HG02571 (cell line): ENCODE data around the gene RELL2.

Source experiments
- ATAC-seq: cut with Tn5 transposase; IDR thresholded peaks from one replicate; pipeline ENCODE4 v1.9.1; 2021; ENCODE audit warnings: mild to moderate bottlenecking, moderate library complexity; ENCODE audit not compliant: unreplicated experiment

RELL2 gene

DNA sequence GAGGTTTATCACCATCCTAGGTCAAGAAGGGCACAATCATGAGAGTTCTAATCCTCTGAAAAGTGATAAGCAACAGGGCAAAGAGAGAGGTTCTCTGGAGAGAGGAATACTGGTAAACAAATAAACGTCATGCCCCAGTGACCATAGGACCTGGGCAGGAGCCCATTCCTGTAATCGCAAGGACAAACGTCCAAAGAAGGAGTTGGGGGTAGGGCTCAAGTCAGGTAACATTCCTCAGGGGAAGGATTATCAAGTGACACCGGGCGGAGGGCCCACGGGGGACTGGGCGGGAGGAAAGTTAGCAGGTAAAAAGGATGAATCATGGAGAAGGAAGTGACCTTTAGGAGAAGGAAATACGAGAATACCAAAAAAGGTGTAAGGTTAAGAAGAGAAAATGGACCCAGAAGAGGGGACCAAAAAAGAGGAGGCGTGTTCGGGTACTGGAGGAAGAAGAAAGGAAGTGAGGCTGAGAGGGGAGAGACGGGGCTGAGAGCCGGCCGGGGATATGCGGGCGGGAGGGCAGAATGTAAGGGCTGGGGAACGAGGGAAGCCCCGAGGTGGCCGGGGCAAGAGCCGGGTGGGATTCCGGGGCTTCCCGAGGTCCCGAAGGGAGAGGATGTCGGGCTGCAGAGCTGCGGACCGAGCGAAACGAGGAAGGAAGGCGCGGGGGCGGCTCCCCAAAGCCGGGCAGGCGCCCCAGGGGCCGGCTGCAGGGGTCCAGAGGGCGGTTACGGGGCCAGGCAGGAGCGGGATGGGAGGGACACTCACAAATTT lies 18.6 kb upstream of the RELL2 start:
- peak; percentile 24 for ATAC-seq

DNA sequence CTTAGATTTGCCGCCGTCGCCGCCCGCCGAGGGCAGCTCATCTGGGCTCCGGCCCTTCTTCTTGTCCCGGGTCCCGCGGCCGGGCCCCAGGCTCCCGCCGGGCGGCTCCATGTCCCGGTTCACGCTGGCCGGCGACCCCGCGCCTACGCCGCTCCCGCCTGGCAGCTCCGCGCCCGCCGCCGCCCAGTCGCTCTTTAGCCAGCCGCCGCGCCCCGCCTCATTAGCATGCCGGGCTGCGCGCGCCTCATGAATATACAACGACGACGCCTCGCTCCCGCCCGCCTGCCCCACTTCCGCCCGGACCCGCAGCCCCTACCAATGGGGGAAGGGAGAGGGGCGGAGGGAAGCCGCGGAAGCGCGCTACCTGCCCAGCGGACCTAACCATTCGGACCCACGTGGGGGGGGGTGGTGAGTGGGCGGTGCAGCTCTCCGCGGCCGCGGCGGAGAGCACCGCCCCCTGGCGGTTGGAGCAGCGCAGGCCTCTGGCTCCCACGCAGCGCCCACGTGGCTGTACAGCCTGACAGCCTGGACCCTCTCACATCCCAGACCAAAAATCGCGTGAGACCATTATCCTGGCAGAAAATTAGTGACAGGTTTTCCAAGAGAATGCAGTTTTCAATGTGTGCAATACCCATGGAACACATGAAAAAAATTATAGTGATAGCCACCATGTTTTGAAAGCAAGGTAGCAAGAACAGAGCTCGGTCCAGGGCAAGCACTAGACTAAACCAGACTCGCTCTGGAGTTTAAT lies 17.8 kb upstream of the RELL2 start, which contains the start of gene DIAPH1:
Gene DIAPH1 (minus strand): TSS at position 197 of the 751 bp plus-strand sequence. CDS start 86 bp downstream, at position 111.
- ATAC-seq: peak; percentile 83

DNA sequence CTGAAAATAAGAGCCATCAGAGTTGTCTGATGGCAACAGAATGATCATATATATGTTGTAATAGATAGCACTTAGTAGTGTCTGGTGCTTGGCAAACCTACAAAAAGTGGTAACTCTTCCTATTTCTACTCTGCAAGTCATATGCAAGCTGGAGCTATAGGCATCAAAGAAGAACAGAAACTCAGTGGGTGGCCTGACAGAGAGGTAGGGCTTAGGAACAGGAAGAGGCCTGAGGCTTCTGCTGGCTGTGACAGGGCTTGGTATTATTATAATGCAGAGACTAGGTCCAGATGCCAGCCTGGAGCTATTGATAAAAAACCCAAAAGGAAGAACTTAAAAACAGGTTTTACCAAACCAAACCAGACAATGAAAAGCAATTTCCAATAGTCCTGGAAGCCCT lies 13.6 kb upstream of the RELL2 start:
- peak; percentile 42 for ATAC-seq

DNA sequence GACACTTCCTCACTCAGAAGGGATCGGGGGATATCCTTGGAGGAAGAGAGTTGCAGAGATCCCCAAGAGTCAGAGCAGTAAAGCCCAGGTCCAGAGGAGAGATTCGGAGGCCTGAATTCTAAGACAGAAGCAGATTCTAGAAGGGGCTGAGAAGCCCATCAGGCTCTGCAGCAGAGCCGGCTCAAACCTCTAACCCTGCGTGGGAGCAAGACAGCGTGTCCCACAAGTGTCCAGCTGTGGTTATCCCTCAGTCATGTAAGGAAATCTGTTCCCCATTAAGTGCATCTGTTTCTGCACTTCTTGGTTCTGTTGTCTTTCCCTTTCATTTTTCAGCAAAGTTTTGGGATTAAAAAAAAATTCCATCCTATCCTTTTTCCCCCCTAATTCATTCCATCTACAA lies 13.2 kb upstream of the RELL2 start:
- ATAC-seq: no peak

DNA sequence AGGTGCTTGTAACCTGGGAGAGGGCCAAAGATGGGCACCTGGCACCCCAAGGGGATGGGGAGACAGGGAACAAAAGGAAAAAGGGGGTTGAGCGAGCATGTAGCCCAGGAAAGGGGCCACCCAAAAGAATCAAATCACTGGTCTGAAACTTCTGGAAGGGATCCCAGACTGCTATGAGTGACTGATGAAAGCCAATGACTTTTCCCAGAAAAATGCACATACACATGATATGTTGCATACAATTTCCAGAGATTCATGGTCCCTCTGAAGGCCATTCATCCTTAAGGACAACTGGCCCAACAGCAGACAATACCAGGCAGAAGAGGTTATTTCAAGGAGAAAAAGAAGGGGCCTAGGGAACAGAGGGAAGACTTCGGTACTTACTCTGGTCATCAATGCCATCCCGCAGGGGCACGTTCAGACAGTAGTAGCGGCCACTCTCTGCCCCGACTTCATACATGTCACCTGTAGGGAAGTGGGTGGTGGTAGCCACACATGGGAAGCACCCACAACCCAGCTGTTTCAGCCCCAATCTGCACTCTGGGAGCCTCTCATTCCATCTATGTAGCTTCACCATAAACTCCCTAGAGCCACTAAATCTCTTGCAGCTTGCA lies 8.5 kb upstream of the RELL2 start:
- ATAC-seq: no peak

DNA sequence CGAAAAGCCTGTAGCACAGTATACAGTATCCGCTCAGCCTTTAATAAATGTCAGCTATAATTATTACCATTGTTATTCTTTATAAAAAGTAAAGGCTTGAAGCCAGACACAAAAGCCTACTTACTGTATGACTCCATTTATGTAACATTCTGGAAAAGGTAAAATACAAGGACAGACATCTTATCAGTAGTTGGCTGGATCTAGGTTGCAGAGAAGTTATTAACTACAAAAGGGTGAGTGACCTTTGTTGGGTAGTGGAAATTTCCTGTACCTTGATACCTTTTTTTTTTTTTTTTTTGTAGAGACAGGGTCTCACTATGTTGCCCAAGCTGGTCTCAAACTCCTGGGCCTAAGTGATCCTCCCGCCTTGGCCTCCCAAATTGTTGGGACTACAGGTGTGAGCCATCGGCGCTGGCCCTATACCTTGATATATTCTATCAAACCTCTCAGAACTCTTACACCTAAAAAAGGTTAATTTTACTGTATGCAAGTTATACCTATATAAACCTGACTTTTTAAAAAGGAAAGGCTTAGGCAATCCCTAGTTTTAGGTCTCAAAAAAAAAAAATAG lies 6.1 kb upstream of the RELL2 start:
- ATAC-seq: no peak

DNA sequence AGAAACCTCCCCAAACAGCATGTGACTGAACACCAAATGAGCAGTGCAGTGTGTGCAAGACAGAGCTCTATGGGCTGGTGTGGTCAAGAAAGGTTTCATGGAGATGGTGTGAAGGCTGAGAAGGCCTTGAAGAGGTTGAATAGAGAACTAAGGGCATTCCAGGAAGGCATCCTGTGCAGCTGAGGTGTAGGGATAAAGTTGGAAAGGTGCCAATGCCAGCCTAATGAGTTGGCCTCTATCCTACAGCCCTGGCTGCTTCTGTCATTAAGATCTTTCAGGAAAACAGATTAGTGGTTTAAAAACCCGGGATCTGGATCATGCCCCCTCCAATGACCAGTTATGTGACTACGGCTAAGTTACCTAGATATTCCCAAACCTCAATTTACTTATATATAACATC lies 4.1 kb upstream of the RELL2 start:
- ATAC-seq: no peak

DNA sequence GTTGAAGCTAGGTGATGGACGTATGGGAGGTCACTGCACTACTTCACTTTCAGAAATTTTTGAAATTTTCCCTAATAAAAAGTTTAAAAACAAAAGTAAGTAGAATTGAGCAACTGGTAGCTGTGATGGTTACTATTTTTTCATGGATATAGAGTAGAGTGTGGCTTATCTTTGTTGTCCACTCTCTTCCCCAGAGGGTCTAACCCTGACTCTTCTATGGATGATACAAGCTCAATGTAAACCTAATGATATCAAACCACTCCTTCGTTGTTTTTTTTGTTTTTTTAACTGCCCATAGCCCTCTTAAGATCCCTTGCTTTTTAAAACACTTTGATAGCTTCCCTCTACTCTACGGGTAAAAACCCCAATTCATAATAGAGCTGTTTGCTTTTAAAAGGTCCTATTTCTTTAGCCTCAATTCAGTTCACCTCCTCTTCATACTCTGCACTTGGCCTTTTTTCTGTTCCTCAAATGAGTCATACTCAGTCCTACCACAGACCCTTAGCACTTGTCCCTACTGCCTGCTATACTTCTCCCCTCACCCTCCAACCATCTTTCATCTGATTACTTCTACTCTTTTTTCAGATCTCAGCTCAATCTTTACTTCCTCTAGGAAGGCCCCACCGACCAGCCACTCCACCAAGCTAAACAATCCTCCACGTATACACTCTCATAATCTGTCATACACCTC lies 2.8 kb upstream of the RELL2 start:
- peak; percentile 63 for ATAC-seq

DNA sequence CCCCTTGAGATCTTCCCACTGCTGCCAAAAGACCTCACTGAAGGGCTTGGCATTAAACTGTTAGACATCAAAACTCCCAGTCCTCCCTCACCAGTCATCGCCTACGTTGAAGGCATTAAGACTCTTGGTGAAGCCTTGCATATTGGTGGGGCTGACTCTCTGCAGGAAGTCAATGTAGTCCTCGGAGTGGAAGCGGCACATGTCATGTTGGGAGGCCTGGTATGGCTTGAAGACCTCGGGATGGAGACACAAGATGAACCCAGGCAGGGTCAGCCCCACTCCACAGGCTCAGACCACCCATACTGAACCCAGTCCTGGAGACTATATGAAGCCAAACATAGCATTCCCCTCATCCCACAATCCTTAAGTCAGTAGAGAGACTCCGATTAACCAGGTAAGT lies 2.1 kb upstream of the RELL2 start:
- no peak for ATAC-seq

DNA sequence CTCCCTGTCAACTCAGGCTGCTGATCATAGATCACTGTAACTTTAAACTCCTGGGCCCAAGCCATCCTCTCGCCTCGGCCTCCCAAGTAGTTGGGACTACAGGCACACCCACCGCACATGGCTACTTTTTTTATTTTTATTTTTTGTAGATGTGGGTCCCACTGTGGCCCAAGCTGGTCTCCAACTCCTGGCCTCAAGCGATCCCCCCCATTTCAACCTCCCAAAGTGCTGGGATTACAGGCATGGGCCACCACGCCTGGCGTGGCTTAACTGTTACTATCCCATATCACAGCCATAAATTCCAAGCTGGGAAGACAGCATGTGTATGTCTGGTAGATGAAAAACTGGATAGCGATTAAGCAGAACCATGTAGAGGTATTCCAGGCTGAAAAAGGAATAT lies 1.2 kb upstream of the RELL2 start:
- no peak for ATAC-seq

DNA sequence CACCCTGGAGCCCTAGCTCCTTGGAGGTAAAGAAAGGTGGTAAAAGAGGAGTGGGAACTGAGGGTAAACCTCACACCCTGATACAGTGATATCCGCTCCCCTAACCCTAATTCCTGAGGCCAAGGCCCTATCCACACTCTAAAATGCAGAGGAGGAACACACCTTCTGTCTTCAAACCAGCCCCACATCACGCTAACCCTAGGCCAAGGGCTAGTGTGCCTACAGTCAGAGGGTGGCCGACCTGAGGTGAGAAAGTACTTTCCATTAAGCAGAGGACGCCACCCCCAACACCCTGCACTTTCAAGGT lies 738 bp upstream of the RELL2 start:
- no peak for ATAC-seq

DNA sequence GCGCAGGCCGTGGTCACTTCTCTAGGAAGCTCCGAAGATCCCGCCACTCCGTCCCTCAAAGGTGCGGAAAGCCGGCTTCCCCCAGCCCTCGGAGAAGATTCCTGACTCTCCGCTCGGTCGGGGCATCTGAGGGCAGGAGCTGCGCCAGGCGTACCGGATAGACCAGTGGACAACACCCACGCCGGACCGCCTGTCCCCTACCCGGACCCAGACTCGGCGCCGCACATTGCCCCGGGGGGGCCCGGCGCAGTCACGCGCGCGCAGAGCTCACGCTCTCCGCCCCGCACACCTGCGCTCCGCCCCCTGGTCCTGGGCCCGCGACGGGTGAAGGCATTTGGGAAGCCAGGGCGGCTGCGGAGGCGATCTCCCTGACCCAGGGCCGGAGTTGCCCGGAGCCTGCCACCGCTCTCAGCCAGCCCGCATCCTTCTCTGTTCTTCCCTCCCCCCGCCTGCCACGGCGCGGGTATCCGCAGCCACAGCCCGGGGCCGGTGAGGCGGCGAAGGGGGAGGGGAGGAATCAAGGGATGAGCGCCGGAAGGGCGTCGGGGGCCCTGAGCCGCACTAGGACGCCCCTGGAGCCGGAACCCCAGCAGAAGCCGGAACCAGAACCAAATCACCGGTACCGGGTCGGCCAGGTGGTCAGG lies 448 bp downstream of the RELL2 start:
- ATAC-seq: peak; percentile 14

DNA sequence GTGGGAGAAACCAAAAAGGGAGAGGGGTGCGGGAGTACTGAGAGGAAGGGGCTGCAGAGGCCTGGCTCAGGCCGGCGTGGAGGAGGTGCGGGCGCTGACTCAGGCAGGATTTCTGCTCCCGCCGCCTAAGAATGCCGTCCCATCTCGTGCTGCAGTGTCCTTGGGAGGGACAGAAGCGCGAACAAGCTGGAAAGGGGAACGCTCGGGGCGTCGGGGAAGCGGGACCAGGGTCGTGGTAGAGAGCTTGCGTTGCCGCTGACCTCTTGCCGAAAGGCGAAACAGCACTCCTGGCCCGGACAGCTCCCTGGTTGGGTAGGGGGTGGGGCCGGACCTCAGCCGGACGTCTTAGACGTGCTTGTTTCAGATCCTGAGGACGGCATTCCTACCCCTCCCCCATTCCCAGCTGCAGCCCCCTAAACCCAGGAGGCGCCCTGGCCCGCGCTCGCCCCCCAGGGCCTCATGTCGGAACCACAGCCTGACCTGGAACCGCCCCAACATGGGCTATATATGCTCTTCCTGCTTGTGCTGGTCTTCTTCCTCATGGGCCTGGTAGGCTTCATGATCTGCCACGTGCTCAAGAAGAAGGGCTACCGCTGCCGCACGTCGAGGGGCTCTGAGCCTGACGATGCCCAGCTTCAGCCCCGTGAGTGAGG lies 1.1 kb downstream of the RELL2 start:
- ATAC-seq: no peak

DNA sequence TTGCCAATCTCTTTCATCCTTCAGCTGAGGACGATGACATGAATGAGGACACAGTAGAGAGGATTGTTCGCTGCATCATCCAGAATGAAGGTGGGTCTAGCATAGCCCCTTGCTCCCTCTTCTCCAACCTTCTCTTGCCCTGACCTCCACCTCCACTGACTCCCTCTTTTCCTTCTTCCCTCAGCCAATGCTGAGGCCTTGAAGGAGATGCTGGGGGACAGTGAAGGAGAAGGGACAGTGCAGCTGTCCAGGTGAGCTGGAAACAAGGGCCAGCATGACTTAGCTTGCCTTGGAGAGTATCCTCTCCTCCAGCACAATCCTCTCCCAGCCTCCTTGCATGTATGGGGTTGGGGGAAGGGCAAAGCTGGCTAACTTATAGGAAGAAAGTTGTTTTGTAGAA lies 2.0 kb downstream of the RELL2 start:
- ATAC-seq: no peak

DNA sequence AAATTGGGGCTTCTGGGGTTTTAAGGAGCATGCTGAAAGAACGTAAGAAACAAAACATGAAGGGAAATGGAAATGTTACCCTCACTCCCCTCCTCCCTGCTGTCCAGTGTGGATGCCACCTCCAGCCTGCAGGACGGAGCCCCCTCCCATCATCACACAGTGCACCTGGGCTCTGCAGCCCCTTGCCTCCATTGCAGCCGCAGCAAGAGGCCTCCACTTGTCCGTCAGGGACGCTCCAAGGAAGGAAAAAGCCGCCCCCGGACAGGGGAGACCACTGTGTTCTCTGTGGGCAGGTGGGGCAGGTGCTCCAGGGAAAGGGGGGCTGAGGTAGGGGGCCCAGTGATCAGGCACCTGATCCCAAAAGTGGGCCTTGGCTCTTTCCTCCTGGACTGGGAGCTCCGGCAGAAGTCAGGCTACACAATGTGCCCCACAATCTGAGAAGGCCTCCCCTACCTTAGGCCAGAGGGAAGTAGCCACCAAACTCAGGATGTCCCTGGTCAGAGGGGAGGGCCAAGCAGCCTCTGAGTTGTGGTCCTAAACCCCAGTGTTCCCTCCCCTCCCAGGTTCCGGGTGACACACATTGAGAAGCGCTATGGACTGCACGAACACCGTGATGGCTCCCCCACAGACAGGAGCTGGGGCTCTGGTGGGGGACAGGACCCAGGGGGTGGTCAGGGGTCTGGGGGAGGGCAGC lies 2.7 kb downstream of the RELL2 start:
- ATAC-seq: no peak

DNA sequence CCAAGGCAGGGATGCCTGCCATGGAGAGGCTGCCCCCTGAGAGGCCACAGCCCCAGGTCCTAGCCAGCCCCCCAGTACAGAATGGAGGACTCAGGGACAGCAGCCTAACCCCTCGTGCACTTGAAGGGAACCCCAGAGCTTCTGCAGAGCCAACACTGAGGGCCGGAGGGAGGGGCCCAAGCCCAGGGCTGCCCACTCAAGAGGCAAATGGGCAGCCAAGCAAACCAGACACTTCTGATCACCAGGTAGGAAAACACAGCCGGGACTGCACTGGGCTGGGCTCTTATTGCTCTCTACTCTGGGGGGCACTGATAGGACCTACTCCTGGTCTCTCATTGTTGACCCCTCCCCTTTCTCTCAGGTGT lies 3.2 kb downstream of the RELL2 start:
- ATAC-seq: no peak

DNA sequence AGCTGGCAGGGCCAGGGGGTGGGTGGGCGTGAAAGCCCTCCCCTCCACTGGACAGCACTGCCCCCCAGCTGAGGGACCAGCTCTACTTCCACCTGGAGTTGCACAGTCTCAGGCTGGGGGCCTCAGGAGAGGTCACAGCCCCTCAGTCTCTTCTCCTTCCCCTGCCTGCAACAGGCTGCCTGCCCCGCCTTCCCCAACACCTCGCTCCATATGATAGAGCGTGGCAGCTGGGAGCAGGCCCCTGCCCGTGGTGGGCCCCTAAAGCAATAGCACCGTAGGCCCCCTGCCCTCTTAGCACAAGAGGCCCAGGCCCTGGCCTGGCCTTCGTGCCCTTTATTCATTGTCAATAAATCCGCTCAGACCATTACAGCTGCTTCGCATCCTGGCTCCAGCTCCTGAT lies 3.9 kb downstream of the RELL2 start:
- no peak for ATAC-seq

DNA sequence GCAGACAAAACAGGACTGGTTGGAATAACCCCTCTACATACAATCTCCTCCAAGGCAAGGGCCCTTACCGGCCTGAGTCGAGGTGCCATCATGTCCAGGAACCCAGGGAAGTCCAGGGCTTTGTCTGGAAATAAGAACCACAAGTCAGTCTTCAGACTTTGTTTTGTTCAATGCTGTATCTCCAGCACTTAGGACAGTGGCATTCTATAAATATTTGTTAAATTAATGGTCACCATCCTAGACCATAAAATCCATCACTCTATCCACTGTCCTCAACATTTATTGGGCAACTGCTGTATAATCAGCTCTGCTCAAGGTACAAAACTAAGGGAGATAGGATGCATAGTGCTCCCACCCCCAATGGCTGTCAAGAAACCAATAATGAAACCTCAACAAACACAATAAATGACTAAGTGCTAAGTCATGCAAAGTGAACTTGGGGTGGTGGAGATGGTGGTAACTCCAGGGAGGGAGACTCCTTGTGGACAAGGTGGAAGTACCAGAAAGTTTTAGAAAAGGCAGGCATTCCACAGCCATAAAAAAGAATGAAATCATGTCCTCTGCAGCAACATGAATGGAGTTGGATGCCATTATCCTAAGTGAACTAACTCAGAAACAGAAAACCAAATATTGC lies 5.0 kb downstream of the RELL2 start:
- no peak for ATAC-seq

DNA sequence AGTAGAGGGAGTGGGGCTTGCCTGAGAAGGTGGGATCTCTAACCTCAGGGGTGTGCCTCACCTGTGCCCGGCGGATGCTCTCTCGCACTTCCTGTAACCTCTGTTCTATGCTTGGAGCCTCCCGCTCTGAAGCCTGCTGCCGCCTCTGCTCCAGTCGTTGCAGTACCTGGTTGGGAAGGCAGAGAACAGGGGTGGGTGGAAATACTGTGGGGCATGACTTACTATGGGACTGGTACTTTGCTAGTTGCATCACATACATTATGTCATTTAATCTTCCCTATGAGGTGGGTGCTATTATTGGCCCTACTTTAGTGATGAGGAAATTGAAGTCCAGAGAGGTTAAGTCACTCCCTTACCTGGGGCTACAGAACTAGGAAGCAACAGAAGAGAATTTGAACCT lies 9.2 kb downstream of the RELL2 start:
- no peak for ATAC-seq
